A673 (cell line): ENCODE data around the gene BMPR1B.

Experiments used
- EZH2 ChIP-seq: fragments of 200-600 bp; sonication (generic); IDR thresholded peaks from 2 replicates; pipeline ENCODE4 v1.6.1; 2017; ENCODE audit warnings: borderline replicate concordance, low read depth, mild to moderate bottlenecking, mixed read lengths, antibody characterized with exemption, low read length; ENCODE audit not compliant: poor library complexity, severe bottlenecking
- TF ChIP-seq, protein P1 (sequence below): fragments of 300-800, 200-600 bp; sonication (generic); conservative IDR thresholded peaks from 2 replicates; pipeline ENCODE4 v1.5.1; 2017; ENCODE audit warnings: low read depth, mild to moderate bottlenecking, antibody characterized with exemption, low read length, moderate library complexity, mixed read lengths

DNA sequence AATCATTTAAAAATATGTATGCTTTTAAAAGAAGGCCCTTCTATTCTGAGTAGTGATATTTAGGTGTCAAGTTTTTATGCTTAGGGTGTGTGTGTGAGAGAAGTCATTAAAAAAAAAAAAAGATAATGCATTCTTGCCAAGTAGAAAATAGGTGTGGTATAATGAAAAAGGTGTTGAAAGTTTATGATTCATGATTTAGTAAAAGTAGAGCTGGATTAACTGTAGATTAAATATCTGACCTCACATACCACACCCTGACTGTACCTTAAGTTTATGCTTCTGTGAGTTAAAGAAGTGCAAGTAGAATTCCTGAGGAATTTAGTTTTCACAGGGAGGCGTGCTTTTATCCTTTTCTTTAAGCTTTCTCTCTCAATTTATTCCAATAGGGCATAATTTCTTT, 71.1 kb downstream of the BMPR1B start:
- TF ChIP-seq, protein P1, sequence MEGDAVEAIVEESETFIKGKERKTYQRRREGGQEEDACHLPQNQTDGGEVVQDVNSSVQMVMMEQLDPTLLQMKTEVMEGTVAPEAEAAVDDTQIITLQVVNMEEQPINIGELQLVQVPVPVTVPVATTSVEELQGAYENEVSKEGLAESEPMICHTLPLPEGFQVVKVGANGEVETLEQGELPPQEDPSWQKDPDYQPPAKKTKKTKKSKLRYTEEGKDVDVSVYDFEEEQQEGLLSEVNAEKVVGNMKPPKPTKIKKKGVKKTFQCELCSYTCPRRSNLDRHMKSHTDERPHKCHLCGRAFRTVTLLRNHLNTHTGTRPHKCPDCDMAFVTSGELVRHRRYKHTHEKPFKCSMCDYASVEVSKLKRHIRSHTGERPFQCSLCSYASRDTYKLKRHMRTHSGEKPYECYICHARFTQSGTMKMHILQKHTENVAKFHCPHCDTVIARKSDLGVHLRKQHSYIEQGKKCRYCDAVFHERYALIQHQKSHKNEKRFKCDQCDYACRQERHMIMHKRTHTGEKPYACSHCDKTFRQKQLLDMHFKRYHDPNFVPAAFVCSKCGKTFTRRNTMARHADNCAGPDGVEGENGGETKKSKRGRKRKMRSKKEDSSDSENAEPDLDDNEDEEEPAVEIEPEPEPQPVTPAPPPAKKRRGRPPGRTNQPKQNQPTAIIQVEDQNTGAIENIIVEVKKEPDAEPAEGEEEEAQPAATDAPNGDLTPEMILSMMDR: no peak
- no peak for TF ChIP-seq EZH2
